ENCODE results near the gene RAD21L1.

Gene RAD21L1

GRCh38 chr20:1295276-1295930 is 69.6 kb downstream of the RAD21L1 start:
- Histone ChIP-seq H3K27ac (ENCODE audit: low read depth, low read length) (no peak overlapping the region), H3K79me2 (ENCODE audit: control insufficient read depth, insufficient read depth, low read length, unreplicated experiment) (no peaks in the 10 kb centered on the region), H3K27me3 (ENCODE audit: insufficient read depth, low read length) (no peaks in the 10 kb centered on the region), H3K4me1 (ENCODE audit: control insufficient read depth, insufficient read depth, low read length, unreplicated experiment) (peaks cover 6% of the 10 kb centered on the region), H3K4me3 (ENCODE audit: low read depth, low read length) (no peak overlapping the region), H3K36me3 (ENCODE audit: insufficient read depth, low read length) (no peaks in the 10 kb centered on the region), H2AFZ (ENCODE audit: low read length, unreplicated experiment) (no peak overlapping the region)

GRCh38 chr20:1296117-1296610 is 70.3 kb downstream of the RAD21L1 start:
- H2AFZ ChIP-seq (ENCODE audit: low read length, unreplicated experiment): no peak overlapping the region
- H3K79me2 ChIP-seq (ENCODE audit: control insufficient read depth, insufficient read depth, low read length, unreplicated experiment): no peaks in the 10 kb centered on the region
- no peak overlapping the region for H3K27ac ChIP-seq (ENCODE audit: low read depth, low read length)
- no peaks in the 10 kb centered on the region for H3K36me3 ChIP-seq (ENCODE audit: insufficient read depth, low read length)
- H3K4me1 ChIP-seq (ENCODE audit: control insufficient read depth, insufficient read depth, low read length, unreplicated experiment): peaks cover 14% of the 10 kb centered on the region
- H3K4me3 ChIP-seq (ENCODE audit: low read depth, low read length): no peak overlapping the region
- no peaks in the 10 kb centered on the region for H3K27me3 ChIP-seq (ENCODE audit: insufficient read depth, low read length)

GRCh38 chr20:1296922-1297321 is 71.1 kb downstream of the RAD21L1 start:
- Histone ChIP-seq H3K4me1 (ENCODE audit: control insufficient read depth, insufficient read depth, low read length, unreplicated experiment) (peaks cover 11% of the 10 kb centered on the region), H2AFZ (ENCODE audit: low read length, unreplicated experiment) (no peak overlapping the region), H3K4me3 (ENCODE audit: low read depth, low read length) (no peak overlapping the region), H3K36me3 (ENCODE audit: insufficient read depth, low read length) (no peaks in the 10 kb centered on the region), H3K27me3 (ENCODE audit: insufficient read depth, low read length) (no peaks in the 10 kb centered on the region), H3K79me2 (ENCODE audit: control insufficient read depth, insufficient read depth, low read length, unreplicated experiment) (no peaks in the 10 kb centered on the region), H3K27ac (ENCODE audit: low read depth, low read length) (no peak overlapping the region)

GRCh38 chr20:1297486-1297885 is 71.6 kb downstream of the RAD21L1 start:
- H3K4me3 ChIP-seq (ENCODE audit: low read depth, low read length): no peak overlapping the region
- H3K27me3 ChIP-seq (ENCODE audit: insufficient read depth, low read length): no peaks in the 10 kb centered on the region
- H2AFZ ChIP-seq (ENCODE audit: low read length, unreplicated experiment): no peak overlapping the region
- peaks cover 11% of the 10 kb centered on the region for H3K4me1 ChIP-seq (ENCODE audit: control insufficient read depth, insufficient read depth, low read length, unreplicated experiment)
- no peaks in the 10 kb centered on the region for H3K36me3 ChIP-seq (ENCODE audit: insufficient read depth, low read length)
- H3K27ac ChIP-seq (ENCODE audit: low read depth, low read length): no peak overlapping the region
- no peaks in the 10 kb centered on the region for H3K79me2 ChIP-seq (ENCODE audit: control insufficient read depth, insufficient read depth, low read length, unreplicated experiment)

DNA sequence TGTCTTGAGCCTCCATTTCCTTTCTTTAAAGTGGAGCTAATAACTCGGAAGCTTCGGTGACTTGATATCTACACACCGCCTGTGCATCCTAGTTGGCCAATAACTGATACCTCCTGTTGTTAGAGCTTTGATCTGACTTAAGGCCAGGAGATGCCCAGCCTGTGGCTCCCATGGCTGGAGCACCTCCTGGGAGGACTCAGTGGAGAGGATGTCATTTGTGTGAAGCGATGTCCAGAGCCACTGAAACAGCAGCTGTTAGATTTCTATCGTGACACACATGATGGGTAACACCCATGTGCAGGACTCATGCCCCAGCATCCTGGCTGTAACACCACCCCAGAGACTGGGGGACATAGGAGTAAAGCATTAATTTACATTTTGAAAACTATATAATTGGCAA is 72.3 kb downstream of the RAD21L1 start:
- Histone ChIP-seq H3K4me3 (ENCODE audit: low read depth, low read length) (no peak overlapping the region), H3K36me3 (ENCODE audit: insufficient read depth, low read length) (no peaks in the 10 kb centered on the region), H2AFZ (ENCODE audit: low read length, unreplicated experiment) (no peak overlapping the region), H3K79me2 (ENCODE audit: control insufficient read depth, insufficient read depth, low read length, unreplicated experiment) (no peaks in the 10 kb centered on the region), H3K4me1 (ENCODE audit: control insufficient read depth, insufficient read depth, low read length, unreplicated experiment) (peaks cover 11% of the 10 kb centered on the region), H3K27me3 (ENCODE audit: insufficient read depth, low read length) (no peaks in the 10 kb centered on the region), H3K27ac (ENCODE audit: low read depth, low read length) (no peak overlapping the region)

GRCh38 chr20:1298888-1299511 is 73.2 kb downstream of the RAD21L1 start:
- Histone ChIP-seq H3K4me3 (ENCODE audit: low read depth, low read length) (no peak overlapping the region), H3K27me3 (ENCODE audit: insufficient read depth, low read length) (no peaks in the 10 kb centered on the region), H3K27ac (ENCODE audit: low read depth, low read length) (no peak overlapping the region), H3K79me2 (ENCODE audit: control insufficient read depth, insufficient read depth, low read length, unreplicated experiment) (no peaks in the 10 kb centered on the region), H3K4me1 (ENCODE audit: control insufficient read depth, insufficient read depth, low read length, unreplicated experiment) (peaks cover 11% of the 10 kb centered on the region), H2AFZ (ENCODE audit: low read length, unreplicated experiment) (no peak overlapping the region), H3K36me3 (ENCODE audit: insufficient read depth, low read length) (no peaks in the 10 kb centered on the region)

GRCh38 chr20:1299522-1299921 is 73.7 kb downstream of the RAD21L1 start:
- H2AFZ ChIP-seq (ENCODE audit: low read length, unreplicated experiment): no peak overlapping the region
- no peak overlapping the region for H3K27ac ChIP-seq (ENCODE audit: low read depth, low read length)
- no peak overlapping the region for H3K4me3 ChIP-seq (ENCODE audit: low read depth, low read length)
- no peaks in the 10 kb centered on the region for H3K27me3 ChIP-seq (ENCODE audit: insufficient read depth, low read length)
- no peaks in the 10 kb centered on the region for H3K79me2 ChIP-seq (ENCODE audit: control insufficient read depth, insufficient read depth, low read length, unreplicated experiment)
- no peaks in the 10 kb centered on the region for H3K36me3 ChIP-seq (ENCODE audit: insufficient read depth, low read length)
- peaks cover 11% of the 10 kb centered on the region for H3K4me1 ChIP-seq (ENCODE audit: control insufficient read depth, insufficient read depth, low read length, unreplicated experiment)

GRCh38 chr20:1300083-1300840 is 74.4 kb downstream of the RAD21L1 start:
- Histone ChIP-seq H3K27ac (ENCODE audit: low read depth, low read length) (no peak overlapping the region), H3K36me3 (ENCODE audit: insufficient read depth, low read length) (no peaks in the 10 kb centered on the region), H3K79me2 (ENCODE audit: control insufficient read depth, insufficient read depth, low read length, unreplicated experiment) (no peaks in the 10 kb centered on the region), H3K4me3 (ENCODE audit: low read depth, low read length) (no peak overlapping the region), H3K27me3 (ENCODE audit: insufficient read depth, low read length) (no peaks in the 10 kb centered on the region), H2AFZ (ENCODE audit: low read length, unreplicated experiment) (no peak overlapping the region), H3K4me1 (ENCODE audit: control insufficient read depth, insufficient read depth, low read length, unreplicated experiment) (peaks cover 11% of the 10 kb centered on the region)

DNA sequence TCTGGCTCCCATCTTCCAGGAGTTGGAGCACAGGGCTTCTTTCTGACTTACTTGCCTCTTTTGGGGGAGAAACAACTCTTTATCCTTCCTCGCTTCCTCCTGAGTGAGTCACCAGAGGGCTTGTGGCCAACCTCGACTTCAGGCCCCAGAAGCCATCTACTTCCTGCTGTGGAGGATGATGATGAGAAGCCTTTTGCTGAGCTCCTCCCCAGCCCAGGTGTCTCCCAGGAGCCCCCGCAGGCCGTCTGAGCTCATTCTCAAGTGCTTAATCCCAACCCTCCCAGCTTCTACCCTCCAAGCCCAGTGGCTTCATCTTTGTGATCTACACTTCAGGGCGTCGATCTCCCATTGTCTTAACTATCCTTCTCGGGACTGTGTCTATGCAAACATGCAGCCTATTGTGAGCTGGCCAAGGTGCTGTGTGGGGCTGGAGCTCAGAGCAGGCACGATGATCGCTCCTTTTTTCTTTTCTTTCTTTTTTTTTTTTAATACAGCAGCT is 75.2 kb downstream of the RAD21L1 start:
- Histone ChIP-seq H3K4me3 (ENCODE audit: low read depth, low read length) (no peak overlapping the region), H3K27me3 (ENCODE audit: insufficient read depth, low read length) (no peaks in the 10 kb centered on the region), H3K36me3 (ENCODE audit: insufficient read depth, low read length) (no peaks in the 10 kb centered on the region), H3K4me1 (ENCODE audit: control insufficient read depth, insufficient read depth, low read length, unreplicated experiment) (peaks cover 11% of the 10 kb centered on the region), H3K79me2 (ENCODE audit: control insufficient read depth, insufficient read depth, low read length, unreplicated experiment) (no peaks in the 10 kb centered on the region), H2AFZ (ENCODE audit: low read length, unreplicated experiment) (no peak overlapping the region), H3K27ac (ENCODE audit: low read depth, low read length) (no peak overlapping the region)

- no peak overlapping the region for H3K27ac ChIP-seq (ENCODE audit: low read depth, low read length)
These were observed 77.1 kb downstream of the RAD21L1 start for GRCh38 chr20:1302685-1303541.

More at GRCh38 chr20:1302685-1303541, 77.1 kb downstream of the RAD21L1 start:
- no peak overlapping the region for H3K4me3 ChIP-seq (ENCODE audit: low read depth, low read length)
- H2AFZ ChIP-seq (ENCODE audit: low read length, unreplicated experiment): no peak overlapping the region
- no peaks in the 10 kb centered on the region for H3K36me3 ChIP-seq (ENCODE audit: insufficient read depth, low read length)
- H3K27me3 ChIP-seq (ENCODE audit: insufficient read depth, low read length): no peaks in the 10 kb centered on the region
- H3K79me2 ChIP-seq (ENCODE audit: control insufficient read depth, insufficient read depth, low read length, unreplicated experiment): no peaks in the 10 kb centered on the region
- H3K4me1 ChIP-seq (ENCODE audit: control insufficient read depth, insufficient read depth, low read length, unreplicated experiment): peaks cover 11% of the 10 kb centered on the region
